Heart left ventricle (tissue), 16 donors: ENCODE data around the gene NCK2. TPM values are rescaled to one million over a fixed set of nuclear protein-coding genes. Genes with fewer than 3 reads are reported as not detected.
A peak's percentile ranks its signal among the peaks of the same experiment; 100 is the strongest.

ENCODE experiments used
- ATAC-seq, 4 donors: fragments of 200-7000 bp; cut with Tn5 transposase; one replicate each; pipeline ENCODE4 v1.9.1; 2020 to 2022; ENCODE audit warnings: moderate library complexity in 4 of 4, mild to moderate bottlenecking in 3 of 4, moderate number of reproducible peaks in 1 of 4
- DNase-seq, 5 donors: peaks; one replicate each; pipeline ENCODE4 v3.0.0-alpha.2; 2020
- H3K27ac ChIP-seq, 12 donors: fragments of 200-600 bp; sonication (generic) in 4 of 12; one replicate each; pipeline versions ENCODE4 v1.5.0 to v1.8.0; 2016 to 2022; ENCODE audit warnings: mild to moderate bottlenecking in 2 of 12
- H3K27me3 ChIP-seq, 9 donors: fragments of 200-600 bp; sonication (generic) in 2 of 9; one replicate each; pipeline versions ENCODE4 v1.5.1 to v1.8.0; 2016 to 2022; ENCODE audit warnings: mild to moderate bottlenecking in 3 of 9
- H3K36me3 ChIP-seq, 9 donors: fragments of 200-600 bp; sonication (generic) in 2 of 9; one replicate each; pipeline versions ENCODE4 v1.5.0 to v1.8.0; 2018 to 2022; ENCODE audit warnings: mild to moderate bottlenecking in 2 of 9
- H3K4me1 ChIP-seq, 12 donors: fragments of 200-600 bp; sonication (generic) in 4 of 12; one replicate each; pipeline versions ENCODE4 v1.5.0 to v1.8.0; 2016 to 2022; ENCODE audit warnings: mild to moderate bottlenecking in 3 of 12
- H3K4me3 ChIP-seq, 12 donors: fragments of 200-600 bp; sonication (generic) in 4 of 12; one replicate each; pipeline versions ENCODE4 v1.5.0 to v1.8.0; 2017 to 2022; ENCODE audit warnings: mild to moderate bottlenecking in 9 of 12, moderate library complexity in 4 of 12
- H3K9me3 ChIP-seq, 12 donors: fragments of 200-600 bp; sonication (generic) in 4 of 12; one replicate each; pipeline versions ENCODE4 v1.5.0 to v1.8.0; 2016 to 2022; ENCODE audit warnings: mild to moderate bottlenecking in 1 of 12
- CTCF ChIP-seq, 12 donors: fragments of 200-600 bp; sonication (generic) in 4 of 12; IDR thresholded peaks; one replicate each; pipeline versions ENCODE4 v1.5.0 to v1.8.0; 2018 to 2022; ENCODE audit warnings: antibody characterized with exemption in 12 of 12, mild to moderate bottlenecking in 5 of 12
- POLR2A ChIP-seq, 2 donors: fragments of 450-650 bp; IDR thresholded peaks; one replicate each; pipeline ENCODE4 v1.6.1; 2017; ENCODE audit warnings: antibody characterized with exemption in 2 of 2, mild to moderate bottlenecking in 2 of 2, moderate library complexity in 2 of 2
- WGBS, 4 donors: extraction: QIAGEN DNeasy Blood & Tissue Kit in 2 of 4; methylation state at CpG; one replicate each; pipeline versions ENCODE4 v1.1.5 to v1.1.7; 2013 to 2018; 5-methylcytosine and 5-hydroxymethylcytosine counted together
- intact Hi-C, 10 donors: fragments of 100-400 bp; cut with DNase I; formaldehyde crosslinking; loops; one replicate each; pipeline versions ENCODE4 v1.11.1 to v1.14.2; 2022
- polyA plus RNA-seq, 2 donors: library from polyadenylated mRNA; stranded (reverse); fragments of 200-250 nt; gene quantifications; one replicate each; pipeline ENCODE4 v1.2.3, GENCODE V29; 2013
- total RNA-seq, 9 donors: library from RNA; depleted of rRNA in 2 of 9; stranded (reverse); fragments of >200 nt in 2 of 9; fragmentation: NEBNext Ultra II Directional in 3 of 9; extraction: Animal tissue kit (Norgen Biotek cat#: 25700) in 3 of 9; gene quantifications; one replicate each; pipeline versions ENCODE4 v1.1.0 to v1.2.4, GENCODE V29; 2016 to 2023
- donor health status: ischemic (EF 13 %, LVEDD 7.1; RV severe dilation, severe dysfunction).
- donor health status: healthy with polysubstance abuse.
- donor health status: DM: no; HTN: yes; CAD: no.
- donor health status: DM: no; HTN: no; CAD: no.
- donor health status: ischemic (EF 25% LVEDD 6.9; RV normal size, moderate dysfunction).
- donor health status: ischemic (EF 25% LVEDD 5.7; RV mildly dilated, moderate dysfunction).
- donor health status: healthy.
- donor health status: DM: yes; HTN: yes; CAD: no.
- donor health status: ischemic (EF 35%, LVEDD 5.7; RV mildly dilated, moderate dysfunction).
- donor health status: nonischemic (EF 11% LVEDD 7.7; RV severe dilation, severe dysfunction).
- donor health status: DM: yes; HTN: yes; CAD: no.
- donor health status: PGD.
- donor health status: ischemic (EF 29% LVEDD 5.4; RV normal size, mild dysfunction).
- donor health status: nonischemic (EF 23%, LVEDD 6.1; RV moderate dilation, normal function).

The NCK2 gene
- total and polyA plus RNA-seq, 11 donors = 22.6 to 54.2 (median 33.4) TPM

GRCh38 chr2:105865222-105865913 is 120.7 kb downstream of the NCK2 start:
- ATAC-seq (no peak), DNase-seq (no peak)
- intact Hi-C loops = no loop called here
- Histone ChIP-seq H3K4me1 (peaks cover 0 to 40% (median 24%) of the 10 kb centered on the region in 12 donors), H3K9me3 (no peaks in the 10 kb centered on the region), H3K36me3 (peaks cover 0 to 8% (median 0%) of the 10 kb centered on the region in 9 donors), H3K4me3 (no peak overlapping the region), H3K27ac (no peak overlapping the region), H3K27me3 (no peaks in the 10 kb centered on the region)
- TF ChIP-seq POLR2A (IDR thresholded peaks at IDR 0.05) (no peak), CTCF (IDR thresholded peaks at IDR 0.05) (no peak)
- 89 to 93% (median 91%) methylated on average over 9 of the region's 9 CpGs for WGBS, 4 donors

GRCh38 chr2:105866216-105867185 is 121.8 kb downstream of the NCK2 start:
- no peak for DNase-seq
- ATAC-seq = no peak
- no peak overlapping the region for H3K4me3 ChIP-seq
- H3K9me3 ChIP-seq = no peaks in the 10 kb centered on the region
- no peaks in the 10 kb centered on the region for H3K27me3 ChIP-seq
- WGBS, 4 donors = 75 to 87% (median 85%) methylated on average over 13 of the region's 13 CpGs
- intact Hi-C loops = no loop called here
- H3K4me1 ChIP-seq = peaks cover 0 to 39% (median 24%) of the 10 kb centered on the region in 12 donors
- no peak overlapping the region for H3K27ac ChIP-seq
- H3K36me3 ChIP-seq = peaks cover 0 to 8% (median 0%) of the 10 kb centered on the region in 9 donors
- TF ChIP-seq POLR2A (IDR thresholded peaks at IDR 0.05) = no peak

- Histone ChIP-seq H3K36me3 (peaks cover 0 to 8% (median 0%) of the 10 kb centered on the region in 9 donors), H3K9me3 (no peaks in the 10 kb centered on the region), H3K27ac (no peak overlapping the region), H3K4me1 (peaks cover 0 to 47% (median 26%) of the 10 kb centered on the region in 12 donors), H3K27me3 (no peaks in the 10 kb centered on the region), H3K4me3 (no peak overlapping the region)
- intact Hi-C loops = no loop called here
- WGBS, 4 donors = 84 to 89% (median 86%) methylated on average over 7 of the region's 7 CpGs
- TF ChIP-seq POLR2A (IDR thresholded peaks at IDR 0.05) (no peak), CTCF (IDR thresholded peaks at IDR 0.05) (no peak)
- DNase-seq (no peak), ATAC-seq (no peak)
Measured at GRCh38 chr2:105867587-105867986, 122.9 kb downstream of the NCK2 start.

GRCh38 chr2:105868060-105868459 is 123.3 kb downstream of the NCK2 start:
- H3K4me1 ChIP-seq = peaks cover 0 to 47% (median 24%) of the 10 kb centered on the region in 12 donors
- WGBS, 4 donors = 46 to 56% (median 49%) methylated on average over 6 of the region's 6 CpGs
- no peak overlapping the region for H3K4me3 ChIP-seq
- ATAC-seq (peak in 2 of 4 donors; percentile 28 to 39), DNase-seq (peak in 2 of 5 donors; percentile 35 to 55)
- TF ChIP-seq POLR2A (IDR thresholded peaks at IDR 0.05) = no peak
- TF ChIP-seq CTCF (IDR thresholded peaks at IDR 0.05) = no peak
- H3K27ac ChIP-seq = no peak overlapping the region
- no peaks in the 10 kb centered on the region for H3K9me3 ChIP-seq
- peaks cover 0 to 8% (median 0%) of the 10 kb centered on the region in 9 donors for H3K36me3 ChIP-seq
- intact Hi-C loops = no loop called here
- H3K27me3 ChIP-seq = no peaks in the 10 kb centered on the region
